SK-N-SH (cell line): ENCODE measurements around the gene ESRRA. TPM values are rescaled to one million over a fixed set of nuclear protein-coding genes. Genes with fewer than 3 reads are reported as not detected.

Experiments
- CTCF ChIA-PET: fragments of 300-600, 350-600 bp; formaldehyde crosslinking; extraction: SDS; loops from one replicate; lab custom pipeline; 2021; lab: Yijun Ruan, JAX
- POLR2A ChIA-PET: fragments of 350-600 bp; sonication (Branson Sonifier 250); formaldehyde crosslinking; extraction: SDS; loops from one replicate; lab custom pipeline; 2020; ENCODE audit warnings: antibody characterized with exemption, inconsistent platforms; lab: Yijun Ruan, JAX
- DNase-seq: peaks from one replicate; pipeline ENCODE4 v3.0.0; 2012
- H2AFZ ChIP-seq: fragments of 200-600 bp; sonication (generic); 2 replicates; pipeline ENCODE4 v1.8.1; 2016; ENCODE audit warnings: antibody characterized with exemption, mild to moderate bottlenecking, low read depth
- H3F3A ChIP-seq: fragments of 200-600 bp; sonication (generic); replicated peaks from 2 replicates; pipeline ENCODE3; 2016; ENCODE audit warnings: antibody characterized with exemption, mild to moderate bottlenecking; ENCODE audit not compliant: insufficient read depth
- H3K27ac ChIP-seq, 2 experiments: fragments of 200-500 bp in 1 of 2; fragments of 200-600 bp in 1 of 2; sonication (Bioruptor generic) in 1 of 2; sonication (generic), shearing (Covaris generic) in 1 of 2; 2 replicates each; pipeline versions ENCODE4 v1.5.1 to v1.6.1; 2014 to 2016; ENCODE audit warnings: low read depth in 2 of 2, inconsistent platforms in 1 of 2, low read length in 1 of 2, mild to moderate bottlenecking in 1 of 2, mixed read lengths in 1 of 2
- H3K27me3 ChIP-seq: fragments of 200-600 bp; sonication (generic), shearing (Covaris generic); 2 replicates; pipeline ENCODE4 v1.6.1; 2016; ENCODE audit warnings: mixed run types; ENCODE audit not compliant: insufficient read depth
- H3K36me3 ChIP-seq, 2 experiments: fragments of 200-500 bp in 1 of 2; fragments of 200-600 bp in 1 of 2; sonication (Bioruptor generic) in 1 of 2; sonication (generic) in 1 of 2; replicated peaks in 1 of 2; 2 replicates each; pipeline versions ENCODE3 to v1.5.1; 2014 to 2016; ENCODE audit warnings: low read length in 1 of 2, mild to moderate bottlenecking in 1 of 2; ENCODE audit not compliant: insufficient read depth in 2 of 2, control insufficient read depth in 1 of 2
- H3K4me1 ChIP-seq, 2 experiments: fragments of 200-500 bp in 1 of 2; fragments of 200-600 bp in 1 of 2; sonication (Bioruptor generic) in 1 of 2; sonication (generic), shearing (Covaris generic) in 1 of 2; 2 replicates each; pipeline versions ENCODE4 v1.5.1 to v1.6.1; 2014 to 2016; ENCODE audit warnings: low read depth in 1 of 2, low read length in 1 of 2, mixed run types in 1 of 2; ENCODE audit not compliant: insufficient read depth in 2 of 2, control insufficient read depth in 1 of 2
- H3K4me2 ChIP-seq: fragments of 200-600 bp; sonication (generic), shearing (Covaris generic); 2 replicates; pipeline ENCODE4 v1.6.1; 2017; ENCODE audit warnings: mixed run types
- H3K4me3 ChIP-seq, 2 experiments: fragments of 200-500 bp in 1 of 2; fragments of 200-600 bp in 1 of 2; sonication (Bioruptor generic) in 1 of 2; sonication (generic), shearing (Covaris generic) in 1 of 2; 2 replicates each; pipeline versions ENCODE4 v1.5.1 to v1.8.1; 2014 to 2016; ENCODE audit warnings: low read depth in 2 of 2, inconsistent platforms in 1 of 2, low read length in 1 of 2, mild to moderate bottlenecking in 1 of 2, mixed read lengths in 1 of 2, moderate library complexity in 1 of 2
- H3K79me2 ChIP-seq: fragments of 200-600 bp; sonication (generic); 2 replicates; pipeline ENCODE4 v1.8.1; 2017; ENCODE audit warnings: mild to moderate bottlenecking; ENCODE audit not compliant: insufficient read depth
- H3K9ac ChIP-seq: fragments of 200-600 bp; sonication (generic); 2 replicates; pipeline ENCODE4 v1.6.1; 2017; ENCODE audit warnings: mixed run types
- H3K9me2 ChIP-seq: fragments of 200-600 bp; sonication (generic); 2 replicates; pipeline ENCODE4 v1.6.1; 2017; ENCODE audit warnings: mixed run types
- H3K9me3 ChIP-seq: fragments of 200-600 bp; sonication (generic); 2 replicates; pipeline ENCODE4 v1.6.1; 2017; ENCODE audit warnings: mixed run types, mild to moderate bottlenecking, moderate library complexity
- H4K20me1 ChIP-seq: fragments of 200-600 bp; sonication (generic); 2 replicates; pipeline ENCODE4 v1.6.1; 2017; ENCODE audit warnings: mild to moderate bottlenecking, mixed run types; ENCODE audit not compliant: insufficient read depth
- EZH2phosphoT487 ChIP-seq: fragments of 200-600 bp; sonication (generic); IDR thresholded peaks from 2 replicates; pipeline ENCODE4 v1.6.1; 2017; ENCODE audit warnings: low read depth, mixed run types, mild to moderate bottlenecking, antibody characterized with exemption, moderate library complexity, borderline replicate concordance
- FOXJ3 ChIP-seq: sonication (generic); formaldehyde crosslinking; IDR thresholded peaks from 2 replicates; pipeline ENCODE4 v1.5.1; 2020; ENCODE audit warnings: mild to moderate bottlenecking, missing genetic modification reagents
- GABPA ChIP-seq: IDR thresholded peaks from 2 replicates; pipeline ENCODE4 v1.4.0; 2012; ENCODE audit warnings: low read depth, mild to moderate bottlenecking
- GATA2 ChIP-seq: sonication (generic); formaldehyde crosslinking; IDR thresholded peaks from 2 replicates; pipeline ENCODE4 v1.5.0; 2020; ENCODE audit warnings: mild to moderate bottlenecking, missing genetic modification reagents
- IRF3 ChIP-seq: fragments of 150-350 bp; IDR thresholded peaks from 2 replicates; pipeline ENCODE4 v1.6.1; 2016; ENCODE audit warnings: mild to moderate bottlenecking, low read depth, low read length
- JUND ChIP-seq: IDR thresholded peaks from 2 replicates; pipeline ENCODE4 v1.4.0; 2012
- MEF2A ChIP-seq: IDR thresholded peaks from 2 replicates; pipeline ENCODE4 v1.4.0; 2012; ENCODE audit warnings: low read depth, borderline replicate concordance
- NFIC ChIP-seq: IDR thresholded peaks from 2 replicates; pipeline ENCODE4 v1.4.0; 2012; ENCODE audit warnings: borderline replicate concordance
- REST ChIP-seq: IDR thresholded peaks from 2 replicates; pipeline ENCODE4 v1.6.1; 2012; ENCODE audit warnings: mild to moderate bottlenecking, low read depth, low read length, moderate library complexity
- RXRA ChIP-seq: IDR thresholded peaks from 2 replicates; pipeline ENCODE4 v1.4.0; 2012; ENCODE audit warnings: low read depth, mild to moderate bottlenecking, borderline replicate concordance
- SMC3 ChIP-seq: IDR thresholded peaks from 2 replicates; pipeline ENCODE4 v1.6.1; 2012; ENCODE audit warnings: low read depth, low read length, improper control_type of control experiment
- USF2 ChIP-seq: fragments of 150-350 bp; IDR thresholded peaks from 2 replicates; pipeline ENCODE4 v1.6.1; 2017; ENCODE audit warnings: antibody characterized with exemption, low read length, low read depth, borderline replicate concordance
- YY1 ChIP-seq: IDR thresholded peaks from 2 replicates; pipeline ENCODE4 v1.4.0; 2012; ENCODE audit warnings: low read depth, mild to moderate bottlenecking
- WGBS: methylation state at CpG from one replicate; pipeline ENCODE4 v1.1.6; 2017; ENCODE audit warnings: low lambda C conversion rate; 5-methylcytosine and 5-hydroxymethylcytosine counted together
- polyA plus RNA-seq, 3 experiments: library from polyadenylated mRNA; depleted of rRNA; stranded (reverse); fragments of >200 nt; gene quantifications; 2 replicates each; pipeline ENCODE4 v1.2.3, GENCODE V29; 2012
- TF ChIP-seq, protein P1 (sequence below): fragments of 200-600 bp; sonication (generic); IDR thresholded peaks from 2 replicates; pipeline ENCODE4 v1.6.1; 2017; ENCODE audit warnings: antibody characterized with exemption, mild to moderate bottlenecking, moderate library complexity

ESRRA gene
- polyA plus RNA-seq, 1 of the 3 experiments (the other 2 are of a cell fraction), result 27.8 TPM

DNA sequence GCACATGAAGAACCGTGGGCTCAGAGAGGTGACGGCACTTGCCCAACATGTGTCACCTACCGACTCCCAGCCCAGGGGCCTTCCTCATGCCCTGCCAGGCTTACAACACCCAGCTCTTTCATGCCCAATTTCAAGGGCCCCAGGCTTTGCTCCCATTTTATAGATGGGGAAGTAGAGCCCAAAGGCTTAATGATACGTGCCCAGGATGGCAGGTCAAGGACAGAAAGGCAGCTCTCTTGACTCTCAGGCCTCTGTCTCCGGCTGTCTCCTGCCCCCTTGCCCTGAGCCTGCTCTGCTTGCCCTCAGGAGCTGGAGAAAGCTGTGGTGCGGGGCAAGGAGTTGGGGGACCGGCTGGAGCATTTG, 43.7 kb downstream of the ESRRA start:
- Histone ChIP-seq H3K27ac (no peak overlapping the region), H3F3A (no peaks in the 10 kb centered on the region), H3K4me3 (no peak overlapping the region), H3K4me1 (no peaks in the 10 kb centered on the region; a peak in 1 of 4 replicates), H3K36me3 (no peaks in the 10 kb centered on the region), H3K9me3 (no peaks in the 10 kb centered on the region), H3K9ac (no peak overlapping the region), H3K9me2 (no peaks in the 10 kb centered on the region), H3K27me3 (no peaks in the 10 kb centered on the region), H4K20me1 (no peaks in the 10 kb centered on the region), H2AFZ (no peak overlapping the region), H3K4me2 (no peak overlapping the region), H3K79me2 (no peaks in the 10 kb centered on the region)
- DNase-seq, result no peak
- 88% methylated on average over 7 of the region's 7 CpGs for WGBS
- POLR2A ChIA-PET, result no interaction called here
- CTCF ChIA-PET, result interaction anchor here (0.7 to 1.7 kb wide), 4 partner anchors 17 to 205 kb away, joined by 3 to 5 read pairs (median 4); no protein-coding TSS in a partner anchor
- TF ChIP-seq NFIC (no peak), EZH2phosphoT487 (no peak)

GRCh38 chr11:64349404-64349803, 44.1 kb downstream of the ESRRA start:
- DNase-seq, result no peak
- ChIA-PET POLR2A (no interaction called here), CTCF (interaction anchor here (0.7 to 1.7 kb wide), 4 partner anchors 18 to 204 kb away, joined by 3 to 5 read pairs (median 4); no protein-coding TSS in a partner anchor)
- WGBS, result 89% methylated on average over 10 of the region's 11 CpGs
- Histone ChIP-seq H3K79me2 (no peaks in the 10 kb centered on the region), H3K9me3 (no peaks in the 10 kb centered on the region), H3K4me3 (no peak overlapping the region), H3K4me2 (no peak overlapping the region), H3F3A (no peaks in the 10 kb centered on the region), H3K27me3 (no peaks in the 10 kb centered on the region), H4K20me1 (no peaks in the 10 kb centered on the region), H3K9me2 (no peaks in the 10 kb centered on the region), H3K4me1 (no peaks in the 10 kb centered on the region; a peak in 1 of 4 replicates), H2AFZ (no peak overlapping the region), H3K27ac (no peak overlapping the region), H3K9ac (no peak overlapping the region), H3K36me3 (no peaks in the 10 kb centered on the region)
- TF ChIP-seq REST (no peak), JUND (no peak), SMC3 (no peak), GABPA (no peak)

- peak; percentile 32 for DNase-seq
- no peak overlapping the region for H3K9ac ChIP-seq
- no peaks in the 10 kb centered on the region for H3K79me2 ChIP-seq
- no peaks in the 10 kb centered on the region for H3K27me3 ChIP-seq
- no peaks in the 10 kb centered on the region for H3K9me2 ChIP-seq
- H3K27ac ChIP-seq, result no peak overlapping the region
- no peak overlapping the region for H3K4me2 ChIP-seq
- H3K36me3 ChIP-seq, result no peaks in the 10 kb centered on the region
- H3K9me3 ChIP-seq, result no peaks in the 10 kb centered on the region
- H2AFZ ChIP-seq, result no peak overlapping the region
- ChIA-PET POLR2A (no interaction called here), CTCF (interaction anchor here (1.0 to 1.3 kb wide), 2 partner anchors 42 to 98 kb away, joined by 3 to 4 read pairs; no protein-coding TSS in a partner anchor)
- no peaks in the 10 kb centered on the region for H4K20me1 ChIP-seq
- WGBS, result 92% methylated on average over 4 of the region's 18 CpGs
- peaks cover 0 to 6% of the 10 kb centered on the region in 2 experiments; a peak in 3 of 4 replicates for H3K4me1 ChIP-seq
- no peak overlapping the region for H3K4me3 ChIP-seq
- peaks cover 8% of the 10 kb centered on the region for H3F3A ChIP-seq
- TF ChIP-seq YY1 (no peak), EZH2phosphoT487 (no peak), USF2 (no peak), MEF2A (no peak), IRF3 (no peak), GATA2 (CRISPR knock-in tag) (no peak), FOXJ3 (CRISPR knock-in tag) (no peak), RXRA (no peak)
- TF ChIP-seq, protein P1, sequence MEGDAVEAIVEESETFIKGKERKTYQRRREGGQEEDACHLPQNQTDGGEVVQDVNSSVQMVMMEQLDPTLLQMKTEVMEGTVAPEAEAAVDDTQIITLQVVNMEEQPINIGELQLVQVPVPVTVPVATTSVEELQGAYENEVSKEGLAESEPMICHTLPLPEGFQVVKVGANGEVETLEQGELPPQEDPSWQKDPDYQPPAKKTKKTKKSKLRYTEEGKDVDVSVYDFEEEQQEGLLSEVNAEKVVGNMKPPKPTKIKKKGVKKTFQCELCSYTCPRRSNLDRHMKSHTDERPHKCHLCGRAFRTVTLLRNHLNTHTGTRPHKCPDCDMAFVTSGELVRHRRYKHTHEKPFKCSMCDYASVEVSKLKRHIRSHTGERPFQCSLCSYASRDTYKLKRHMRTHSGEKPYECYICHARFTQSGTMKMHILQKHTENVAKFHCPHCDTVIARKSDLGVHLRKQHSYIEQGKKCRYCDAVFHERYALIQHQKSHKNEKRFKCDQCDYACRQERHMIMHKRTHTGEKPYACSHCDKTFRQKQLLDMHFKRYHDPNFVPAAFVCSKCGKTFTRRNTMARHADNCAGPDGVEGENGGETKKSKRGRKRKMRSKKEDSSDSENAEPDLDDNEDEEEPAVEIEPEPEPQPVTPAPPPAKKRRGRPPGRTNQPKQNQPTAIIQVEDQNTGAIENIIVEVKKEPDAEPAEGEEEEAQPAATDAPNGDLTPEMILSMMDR, result no peak
These were observed 45.9 kb downstream of the ESRRA start for GRCh38 chr11:64351136-64351631.
